Activated T-cell treated with anti-CD3 and anti-CD28 coated beads, Interleukin-2, amount 50 U/mL, for 48 hours (primary cell): ENCODE measurements around the gene TEX13A.

Source experiments
- DNase-seq, 2 experiments: peaks; one replicate each; pipeline ENCODE4 v3.0.0-alpha.2; 2020

TEX13A gene

GRCh38 chrX:105173071-105173470, 47.4 kb downstream of the TEX13A start:
- DNase-seq: no peak
